OCI-LY7 (cell line): ENCODE data around the gene AUTS2.

ENCODE experiments used
- CTCF ChIP-seq: fragments of 200-600 bp; sonication (generic); conservative IDR thresholded peaks from 2 replicates; pipeline ENCODE4 v1.5.1; 2014; ENCODE audit warnings: mild to moderate bottlenecking, antibody characterized with exemption, low read length, moderate library complexity, mixed read lengths
- EZH2phosphoT487 ChIP-seq: fragments of 200-600 bp; sonication (generic); IDR thresholded peaks from 2 replicates; pipeline ENCODE4 v1.6.1; 2018; ENCODE audit warnings: low read depth, borderline replicate concordance, mild to moderate bottlenecking, mixed run types, antibody characterized with exemption, low read length, moderate library complexity, mixed read lengths

- TF ChIP-seq CTCF = no peak
- no peak for TF ChIP-seq EZH2phosphoT487
Observed at GRCh38 chr7:70699271-70699670, 1101.0 kb downstream of the AUTS2 start.
